ENCODE data around the gene DHTKD1.

GRCh38 chr10:12051241-12051640 lies 17.5 kb upstream of the DHTKD1 start:
- TF ChIP-seq CTCF (IDR thresholded peaks at IDR 0.05) (no peak), POLR2A (IDR thresholded peaks at IDR 0.05) (no peak)

All from testis (tissue), 2 donors.